HepG2 (cell line): ENCODE measurements around the gene COPS9. TPM values are rescaled to one million over a fixed set of nuclear protein-coding genes. Genes with fewer than 3 reads are reported as not detected.

Source experiments
- ATAC-seq: fragments of 200-7000 bp; cut with Tn5 transposase; 3 replicates; pipeline ENCODE4 v1.9.1; 2020; ENCODE audit warnings: mild to moderate bottlenecking, moderate library complexity
- BruUV-seq: library from RNA; stranded (reverse); fragments of 400-500 nt; replicated peaks from 2 replicates; lab custom pipeline; 2021; lab: Mats Ljungman, UMichigan
- CTCF ChIA-PET: fragments of 300-600 bp; formaldehyde crosslinking; extraction: SDS; loops from one replicate; lab custom pipeline; 2021; ENCODE audit warnings: low total read pairs, inconsistent platforms, low intra/inter-chr PET ratio; lab: Yijun Ruan, JAX
- POLR2A ChIA-PET: fragments of 350-600 bp; sonication (Branson Sonifier 250); formaldehyde crosslinking; loops from one replicate; lab custom pipeline; 2020; ENCODE audit warnings: antibody characterized with exemption, inconsistent platforms; lab: Yijun Ruan, JAX
- DNase-seq: peaks from one replicate; pipeline ENCODE4 v3.0.0-alpha.2; 2015; ENCODE audit warnings: low spot score
- FAIRE-seq: peaks from 3 replicates; lab custom pipeline; 2011; peaks lifted over from hg19 to GRCh38; lab: Jason Lieb, UNC
- H2AFZ ChIP-seq: one replicate; pipeline ENCODE4 v1.6.1; 2011; ENCODE audit warnings: low read length, inconsistent platforms
- H3K27ac ChIP-seq: fragments of 300-600 bp; 3 replicates; pipeline ENCODE4 v1.8.0; 2011; ENCODE audit warnings: mixed run types, mild to moderate bottlenecking, mixed read lengths, low read length, inconsistent platforms; ENCODE audit not compliant: insufficient read depth; ENCODE audit errors: extremely low read length
- H3K27me3 ChIP-seq, 2 experiments: fragments of 200-600 bp in 1 of 2; 2 replicates in 1 of 2; 3 replicates in 1 of 2; pipeline versions ENCODE4 v1.6.0 to v1.8.0; 2011; ENCODE audit warnings: low read length in 2 of 2, mild to moderate bottlenecking in 2 of 2, moderate library complexity in 2 of 2, inconsistent platforms in 1 of 2; ENCODE audit not compliant: insufficient read depth in 2 of 2, control insufficient read depth in 1 of 2
- H3K36me3 ChIP-seq, 2 experiments: fragments of 200-600 bp in 1 of 2; replicated peaks in 1 of 2; 2 replicates in 1 of 2; 3 replicates in 1 of 2; pipeline versions ENCODE4 v1.5.1 to v1.8.0; 2011; ENCODE audit warnings: low read length in 2 of 2, inconsistent platforms in 1 of 2; ENCODE audit not compliant: insufficient read depth in 2 of 2, control insufficient read depth in 1 of 2
- H3K4me1 ChIP-seq: 2 replicates; pipeline ENCODE4 v1.5.1; 2012; ENCODE audit warnings: low read length, inconsistent platforms; ENCODE audit not compliant: insufficient read depth
- H3K4me2 ChIP-seq: 2 replicates; pipeline ENCODE4 v1.6.0; 2011; ENCODE audit warnings: low read depth, low read length, inconsistent platforms
- H3K4me3 ChIP-seq, 3 experiments: fragments of 200-600 bp in 1 of 3; sonication (generic), shearing (Covaris generic) in 1 of 3; replicated peaks in 1 of 3; 2 replicates each; pipeline ENCODE4 v1.5.1; 2011 to 2016; ENCODE audit warnings: low read length in 3 of 3, inconsistent platforms in 2 of 3, low read depth in 2 of 3, mild to moderate bottlenecking in 2 of 3, control low read depth in 1 of 3, mixed read lengths in 1 of 3; ENCODE audit not compliant: insufficient read depth in 1 of 3
- H3K79me2 ChIP-seq: one replicate; pipeline ENCODE4 v1.6.1; 2011; ENCODE audit warnings: low read length, inconsistent platforms; ENCODE audit not compliant: insufficient read depth
- H3K9ac ChIP-seq: 2 replicates; pipeline ENCODE4 v1.6.0; 2011; ENCODE audit warnings: mild to moderate bottlenecking, low read depth, low read length, inconsistent platforms; ENCODE audit not compliant: insufficient read depth
- H3K9me3 ChIP-seq: 2 replicates; pipeline ENCODE4 v1.5.1; 2012; ENCODE audit warnings: mild to moderate bottlenecking, low read length
- H4K20me1 ChIP-seq: 2 replicates; pipeline ENCODE4 v1.6.0; 2011; ENCODE audit warnings: inconsistent platforms, mild to moderate bottlenecking, low read length, moderate library complexity; ENCODE audit not compliant: insufficient read depth
- FOSL1 ChIP-seq: sonication (generic); formaldehyde crosslinking; IDR thresholded peaks from 2 replicates; pipeline ENCODE4 v1.9.0; 2021; ENCODE audit warnings: missing genetic modification reagents, borderline replicate concordance
- GATA4 ChIP-seq: sonication (generic); IDR thresholded peaks from 2 replicates; pipeline ENCODE4 v1.6.1; 2016; ENCODE audit warnings: antibody characterized with exemption, low read depth, borderline replicate concordance
- HNRNPLL ChIP-seq: fragments of 200-400 bp; formaldehyde crosslinking; IDR thresholded peaks from 2 replicates; pipeline ENCODE4 v1.6.1; 2017; ENCODE audit warnings: mild to moderate bottlenecking, low read depth, low read length; ENCODE audit not compliant: poor library complexity, severe bottlenecking
- MAFK ChIP-seq, 2 experiments: IDR thresholded peaks in 1 of 2; conservative IDR thresholded peaks in 1 of 2; 2 replicates each; pipeline ENCODE4 v1.6.1; 2011; ENCODE audit warnings: improper control_type of control experiment in 2 of 2, low read length in 2 of 2
- RBAK ChIP-seq: sonication (generic); formaldehyde crosslinking; IDR thresholded peaks from 2 replicates; pipeline ENCODE4 v1.5.1; 2020; ENCODE audit warnings: mild to moderate bottlenecking, missing genetic modification reagents
- TCF12 ChIP-seq, 2 experiments: fragments of 450-650 bp in 1 of 2; sonication (generic) in 1 of 2; formaldehyde crosslinking in 1 of 2; IDR thresholded peaks; 2 replicates each; pipeline versions ENCODE4 v1.6.1 to v1.8.0; 2017 to 2022; ENCODE audit warnings: antibody characterized with exemption in 1 of 2, mild to moderate bottlenecking in 1 of 2, missing genetic modification reagents in 1 of 2, moderate library complexity in 1 of 2
- ZBTB7B ChIP-seq: sonication (generic); formaldehyde crosslinking; IDR thresholded peaks from 2 replicates; pipeline ENCODE4 v1.4.0; 2020; ENCODE audit warnings: missing genetic modification reagents
- ZNF142 ChIP-seq: sonication (generic); formaldehyde crosslinking; IDR thresholded peaks from 2 replicates; pipeline ENCODE4 v1.4.0; 2020; ENCODE audit warnings: missing genetic modification reagents
- ZNF382 ChIP-seq: sonication (generic); formaldehyde crosslinking; IDR thresholded peaks from 2 replicates; pipeline ENCODE4 v1.5.0; 2020; ENCODE audit warnings: missing genetic modification reagents, mild to moderate bottlenecking, borderline replicate concordance
- ZNF567 ChIP-seq: sonication (generic); formaldehyde crosslinking; IDR thresholded peaks from 2 replicates; pipeline ENCODE4 v1.8.1; 2023; ENCODE audit warnings: mild to moderate bottlenecking, missing genetic modification reagents, borderline replicate concordance
- ZNF598 ChIP-seq: sonication (generic); formaldehyde crosslinking; IDR thresholded peaks from 2 replicates; pipeline ENCODE4 v1.5.1; 2020; ENCODE audit warnings: mild to moderate bottlenecking, missing genetic modification reagents, borderline replicate concordance
- ZNF816 ChIP-seq: sonication (generic); formaldehyde crosslinking; IDR thresholded peaks from 2 replicates; pipeline ENCODE4 v1.8.0; 2022; ENCODE audit warnings: missing genetic modification reagents, mild to moderate bottlenecking, borderline replicate concordance
- WGBS: methylation state at CpG from one replicate; pipeline ENCODE4 v1.1.6; 2017; ENCODE audit warnings: low lambda C conversion rate; 5-methylcytosine and 5-hydroxymethylcytosine counted together
- in situ Hi-C: cut with HindIII; loops from 2 replicates; pipeline ENCODE4 v1.10.0; 2017; ENCODE audit warnings: low pct_unique_long_range_greater_than_20kb; ENCODE audit not compliant: extremely low pct_ligation_motif_present
- intact Hi-C: fragments of 100-400 bp; cut with micrococcal nuclease; formaldehyde crosslinking; loops from one replicate; pipeline ENCODE4 v1.10.0; 2022; ENCODE audit not compliant: unreplicated experiment
- polyA plus RNA-seq, 8 experiments: library from polyadenylated mRNA; depleted of rRNA in 3 of 8; stranded (reverse) in 7 of 8; unstranded in 1 of 8; fragments of >200 nt; fragmentation: Illumina TruSeq in 4 of 8; extraction: Trizol in 4 of 8; gene quantifications; 2 replicates each; pipeline versions ENCODE4 v1.2.1 to v1.2.3, GENCODE V29; 2011 to 2016; ENCODE audit warnings: low read depth in 4 of 8, missing spikeins in 1 of 8, mixed read lengths in 1 of 8; ENCODE audit not compliant: insufficient read depth in 1 of 8
- total RNA-seq, 5 experiments: library from RNA; depleted of rRNA; stranded (reverse); fragments of >200 nt; fragmentation: Illumina TruSeq; extraction: Trizol; gene quantifications; 2 replicates each; pipeline ENCODE4 v1.2.3, GENCODE V29; 2016; ENCODE audit warnings: low read depth in 1 of 5

The COPS9 gene
- total and polyA plus RNA-seq, 2 of the 13 experiments (the other 11 are each of a cell fraction or from before 2014, with no cell fraction given), result 180 to 247 TPM

GRCh38 chr2:240111253-240111652, 24.9 kb downstream of the COPS9 start:
- no peak overlapping the region for H3K4me3 ChIP-seq
- no TSS peak for BruUV-seq
- ChIA-PET POLR2A (no interaction called here), CTCF (no interaction called here)
- intact Hi-C loops (no loop called here), in situ Hi-C loops (no loop called here)
- ATAC-seq (no peak), FAIRE-seq (no peak), DNase-seq (no peak)
- H3K27ac ChIP-seq, result no peak overlapping the region
- no peaks in the 10 kb centered on the region for H3K36me3 ChIP-seq
- H3K9me3 ChIP-seq, result no peaks in the 10 kb centered on the region
- no peak overlapping the region for H3K9ac ChIP-seq
- no peaks in the 10 kb centered on the region for H4K20me1 ChIP-seq
- peaks cover 10 to 56% of the 10 kb centered on the region in 2 experiments for H3K27me3 ChIP-seq
- no peaks in the 10 kb centered on the region for H3K4me1 ChIP-seq
- H2AFZ ChIP-seq, result no peak overlapping the region
- no peak overlapping the region for H3K4me2 ChIP-seq
- no peaks in the 10 kb centered on the region for H3K79me2 ChIP-seq
- WGBS, result 12% methylated on average over 8 of the region's 10 CpGs
- no peak for TF ChIP-seq ZNF816 (CRISPR knock-in tag)
- no peak for TF ChIP-seq ZNF598 (CRISPR knock-in tag)
- TF ChIP-seq FOSL1 (CRISPR knock-in tag), result no peak

GRCh38 chr2:240109386-240109785, 26.7 kb downstream of the COPS9 start:
- no peak overlapping the region for H3K9ac ChIP-seq
- FAIRE-seq (no peak), DNase-seq (no peak), ATAC-seq (no peak; the same call in 2 of the 3 replicates)
- no peak overlapping the region for H3K4me3 ChIP-seq
- ChIA-PET POLR2A (no interaction called here), CTCF (no interaction called here)
- no peaks in the 10 kb centered on the region for H4K20me1 ChIP-seq
- intact Hi-C loops, result no loop called here
- no peaks in the 10 kb centered on the region for H3K36me3 ChIP-seq
- BruUV-seq, result no TSS peak
- no peaks in the 10 kb centered on the region for H3K79me2 ChIP-seq
- H3K4me1 ChIP-seq, result no peaks in the 10 kb centered on the region
- in situ Hi-C loops, result no loop called here
- H3K4me2 ChIP-seq, result no peak overlapping the region
- no peak overlapping the region for H3K27ac ChIP-seq
- WGBS, result 1% methylated on average over 9 of the region's 11 CpGs
- no peaks in the 10 kb centered on the region for H3K9me3 ChIP-seq
- no peak overlapping the region for H2AFZ ChIP-seq
- peaks cover 10 to 68% of the 10 kb centered on the region in 2 experiments for H3K27me3 ChIP-seq
- TF ChIP-seq ZNF142 (no peak), ZNF567 (CRISPR knock-in tag) (no peak), TCF12 (IDR thresholded peaks at IDR 0.05) (no peak), TCF12 (CRISPR knock-in tag; IDR thresholded peaks at IDR 0.05) (no peak), GATA4 (no peak), HNRNPLL (no peak), RBAK (CRISPR knock-in tag) (no peak), ZBTB7B (CRISPR knock-in tag) (no peak), MAFK (conservative IDR thresholded peaks at IDR 0.05 in 1 of 2, IDR thresholded peaks at IDR 0.05 in 1 of 2; ENCODE audit: low read length in 2 of 2) (no peak), ZNF382 (CRISPR knock-in tag) (no peak)
